IMR-90 (cell line): Measurements from ENCODE around the gene C20orf144. TPM values are rescaled to one million over a fixed set of nuclear protein-coding genes. Genes with fewer than 3 reads are reported as not detected.

Source experiments
- ATAC-seq: fragments of 200-7000 bp; cut with Tn5 transposase; 2 replicates; pipeline ENCODE4 v1.9.1; 2020; ENCODE audit warnings: low read depth, mild to moderate bottlenecking, moderate library complexity
- BruUV-seq: library from RNA; stranded (reverse); fragments of 400-500 nt; replicated peaks from 2 replicates; lab custom pipeline; 2021; lab: Mats Ljungman, UMichigan
- CTCF ChIA-PET: fragments of 300-600 bp; formaldehyde crosslinking; extraction: SDS; loops from one replicate; lab custom pipeline; 2021; ENCODE audit warnings: antibody characterized with exemption; lab: Yijun Ruan, JAX
- POLR2A ChIA-PET: fragments of 300-600 bp; sonication (Branson Sonifier 250); formaldehyde crosslinking; loops from one replicate; lab custom pipeline; 2022; ENCODE audit warnings: antibody characterized with exemption; ENCODE audit not compliant: unreplicated experiment; lab: Charles Lee
- DNase-seq: peaks from one replicate; pipeline ENCODE4 v3.0.0; 2013
- H2AFZ ChIP-seq: replicated peaks from 2 replicates; pipeline ENCODE3; 2013; ENCODE audit warnings: low read length, mild to moderate bottlenecking; ENCODE audit not compliant: poor library complexity
- H2AK5ac ChIP-seq: 2 replicates; pipeline ENCODE4 v1.6.1; 2013; ENCODE audit warnings: low read depth, low read length, inconsistent platforms
- H2AK9ac ChIP-seq: replicated peaks from 2 replicates; pipeline ENCODE3; 2013; ENCODE audit warnings: mild to moderate bottlenecking, low read depth, low read length, moderate library complexity; ENCODE audit not compliant: poor library complexity
- H2BK120ac ChIP-seq: 2 replicates; pipeline ENCODE4 v1.6.1; 2013; ENCODE audit warnings: low read depth, low read length, inconsistent platforms
- H2BK15ac ChIP-seq: 3 replicates; pipeline ENCODE4 v1.6.1; 2013; ENCODE audit warnings: low read depth, low read length, inconsistent platforms
- H2BK20ac ChIP-seq: 2 replicates; pipeline ENCODE4 v1.6.1; 2013; ENCODE audit warnings: low read depth, mild to moderate bottlenecking, inconsistent platforms, low read length, moderate library complexity
- H2BK5ac ChIP-seq: 2 replicates; pipeline ENCODE4 v1.6.1; 2013; ENCODE audit warnings: mild to moderate bottlenecking, low read depth, low read length, inconsistent platforms; ENCODE audit not compliant: poor library complexity, severe bottlenecking
- H3K14ac ChIP-seq: replicated peaks from 2 replicates; pipeline ENCODE4 v1.6.1; 2013; ENCODE audit warnings: low read depth, low read length, inconsistent platforms
- H3K18ac ChIP-seq: 2 replicates; pipeline ENCODE4 v1.6.1; 2013; ENCODE audit warnings: low read depth, low read length, control low read depth
- H3K23ac ChIP-seq: 2 replicates; pipeline ENCODE4 v1.6.1; 2013; ENCODE audit warnings: low read depth, low read length, inconsistent platforms
- H3K27ac ChIP-seq: 2 replicates; pipeline ENCODE4 v1.5.1; 2013; ENCODE audit warnings: mild to moderate bottlenecking, control low read depth, low read length; ENCODE audit not compliant: insufficient read depth
- H3K27me3 ChIP-seq: 2 replicates; pipeline ENCODE4 v1.6.1; 2013; ENCODE audit warnings: low read length; ENCODE audit not compliant: control insufficient read depth, insufficient read depth
- H3K36me3 ChIP-seq: 2 replicates; pipeline ENCODE4 v1.6.1; 2013; ENCODE audit warnings: low read length, mixed read lengths; ENCODE audit not compliant: control insufficient read depth, insufficient read depth
- H3K4ac ChIP-seq: 2 replicates; pipeline ENCODE4 v1.6.1; 2013; ENCODE audit warnings: low read depth, low read length, inconsistent platforms
- H3K4me1 ChIP-seq: 2 replicates; pipeline ENCODE4 v1.6.1; 2013; ENCODE audit warnings: low read length, mixed read lengths; ENCODE audit not compliant: control insufficient read depth, insufficient read depth
- H3K4me2 ChIP-seq: 2 replicates; pipeline ENCODE4 v1.6.1; 2013; ENCODE audit warnings: low read depth, mild to moderate bottlenecking, control low read depth, low read length, moderate library complexity
- H3K4me3 ChIP-seq: 2 replicates; pipeline ENCODE4 v1.5.1; 2013; ENCODE audit warnings: low read depth, mild to moderate bottlenecking, control low read depth, low read length, moderate library complexity; ENCODE audit not compliant: insufficient read depth
- H3K56ac ChIP-seq: 2 replicates; pipeline ENCODE4 v1.6.1; 2013; ENCODE audit warnings: low read length, inconsistent platforms; ENCODE audit not compliant: insufficient read depth; ENCODE audit errors: extremely low read depth
- H3K79me1 ChIP-seq, 2 experiments: 2 replicates each; pipeline ENCODE4 v1.6.1; 2013; ENCODE audit warnings: low read length in 2 of 2, inconsistent platforms in 1 of 2, low read depth in 1 of 2
- H3K9ac ChIP-seq: 2 replicates; pipeline ENCODE4 v1.6.1; 2013; ENCODE audit warnings: low read depth, low read length, control low read depth
- H3K9me1 ChIP-seq: 2 replicates; pipeline ENCODE4 v1.6.1; 2013; ENCODE audit warnings: low read length, inconsistent platforms; ENCODE audit not compliant: insufficient read depth
- H3K9me3 ChIP-seq: 2 replicates; pipeline ENCODE4 v1.6.1; 2013; ENCODE audit warnings: low read length; ENCODE audit not compliant: control insufficient read depth, insufficient read depth
- H4K20me1 ChIP-seq: 2 replicates; pipeline ENCODE4 v1.6.1; 2013; ENCODE audit warnings: low read length, inconsistent platforms; ENCODE audit not compliant: insufficient read depth
- H4K5ac ChIP-seq: 2 replicates; pipeline ENCODE4 v1.6.1; 2013; ENCODE audit warnings: mild to moderate bottlenecking, low read depth, low read length, control low read depth
- H4K8ac ChIP-seq, 2 experiments: 2 replicates each; pipeline ENCODE4 v1.6.1; 2013; ENCODE audit warnings: low read depth in 2 of 2, low read length in 2 of 2, control low read depth in 1 of 2, inconsistent platforms in 1 of 2
- H4K91ac ChIP-seq: 2 replicates; pipeline ENCODE4 v1.6.1; 2013; ENCODE audit warnings: low read depth, low read length, inconsistent platforms; ENCODE audit not compliant: insufficient read depth
- BHLHE40 ChIP-seq: fragments of 150-350 bp; IDR thresholded peaks from 2 replicates; pipeline ENCODE4 v1.6.1; 2016; ENCODE audit warnings: mild to moderate bottlenecking, low read depth, low read length
- CTCF ChIP-seq: conservative IDR thresholded peaks from 2 replicates; pipeline ENCODE4 v1.5.1; 2012; ENCODE audit warnings: mild to moderate bottlenecking, low read depth, low read length, improper control_type of control experiment
- MAFK ChIP-seq: IDR thresholded peaks from 2 replicates; pipeline ENCODE4 v1.6.1; 2012; ENCODE audit warnings: low read depth, low read length, improper control_type of control experiment
- MAZ ChIP-seq: IDR thresholded peaks from 2 replicates; pipeline ENCODE4 v1.6.1; 2012; ENCODE audit warnings: low read depth, mild to moderate bottlenecking, low read length, improper control_type of control experiment, moderate library complexity, borderline replicate concordance
- MXI1 ChIP-seq: IDR thresholded peaks from 2 replicates; pipeline ENCODE4 v1.6.1; 2012; ENCODE audit warnings: low read depth, mild to moderate bottlenecking, low read length, moderate library complexity, borderline replicate concordance
- RAD21 ChIP-seq: IDR thresholded peaks from 2 replicates; pipeline ENCODE4 v1.6.1; 2012; ENCODE audit warnings: low read length, improper control_type of control experiment
- RCOR1 ChIP-seq: IDR thresholded peaks from 2 replicates; pipeline ENCODE4 v1.6.1; 2012; ENCODE audit warnings: mild to moderate bottlenecking, low read length, improper control_type of control experiment; ENCODE audit not compliant: insufficient replicate concordance
- SMC3 ChIP-seq: fragments of 150-350 bp; IDR thresholded peaks from 2 replicates; pipeline ENCODE4 v1.6.1; 2016; ENCODE audit warnings: low read depth, mild to moderate bottlenecking, antibody characterized with exemption, low read length, moderate library complexity
- WGBS, 2 experiments: methylation state at CpG; one replicate each; pipeline versions ENCODE4 v1.1.5 to v1.1.7; 2013; ENCODE audit warnings: missing lambda C conversion rate in 2 of 2; ENCODE audit not compliant: insufficient read length in 1 of 2; ENCODE audit errors: extremely low coverage in 2 of 2; 5-methylcytosine and 5-hydroxymethylcytosine counted together
- dilution Hi-C: fragments of 300-500 bp; cut with HindIII; formaldehyde crosslinking; loops from one replicate; pipeline ENCODE4 v1.14.3; 2018; ENCODE audit warnings: low sequenced_read_pairs; ENCODE audit not compliant: unreplicated experiment
- in situ Hi-C: fragments of 300-500 bp; cut with MboI; formaldehyde crosslinking; loops from 3 replicates; pipeline ENCODE4 v1.14.3; 2019; ENCODE audit warnings: low sequenced_read_pairs, inconsistent platforms, mixed read lengths
- intact Hi-C: fragments of 100-400 bp; cut with micrococcal nuclease; formaldehyde crosslinking; loops from 2 replicates; pipeline ENCODE4 v1.10.0; 2022
- polyA plus RNA-seq, 3 experiments: library from polyadenylated mRNA; depleted of rRNA; stranded (reverse); fragments of >200 nt; gene quantifications; 2 replicates each; pipeline ENCODE4 v1.2.3, GENCODE V29; 2012; ENCODE audit warnings: low replicate concordance in 1 of 3
- total RNA-seq: library from RNA; depleted of rRNA; stranded (reverse); fragments of >200 nt; gene quantifications from 2 replicates; pipeline ENCODE4 v1.2.3, GENCODE V29; 2012

The C20orf144 gene
- total and polyA plus RNA-seq, 2 of the 4 experiments (the other 2 are of a cell fraction): under 0.01 to 0.19 TPM

GRCh38 chr20:33666293-33667244 is 4.4 kb downstream of the C20orf144 start, which contains the start of gene ACTL10:
ACTL10 (plus strand) TSS chr20:33666943; CDS start chr20:33667498, 555 bp downstream.
- Histone ChIP-seq H3K79me1 (peaks cover 10 to 67% of the 10 kb centered on the region in 2 experiments; a peak in 3 of 4 replicates), H3K4me2 (peak within 1 kb of the TSS; percentile 55), H3K36me3 (peaks cover 13% of the 10 kb centered on the region), H3K4me1 (peaks cover 19% of the 10 kb centered on the region), H2BK120ac (no peak within 1 kb of the TSS), H3K27me3 (no peaks in the 10 kb centered on the region), H3K4ac (peak within 1 kb of the TSS; percentile 65), H3K9me3 (no peaks in the 10 kb centered on the region), H2BK20ac (peak within 1 kb of the TSS; percentile 9; the same call in 1 of the 2 replicates), H4K91ac (peak within 1 kb of the TSS; percentile 64), H3K18ac (peak within 1 kb of the TSS; percentile 17; the same call in 1 of the 2 replicates), H2AFZ (peak within 1 kb of the TSS; percentile 87), H2BK15ac (no peak within 1 kb of the TSS), H2AK9ac (peak within 1 kb of the TSS; percentile 81), H3K14ac (peak within 1 kb of the TSS; percentile 53; the same call in 1 of the 2 replicates), H3K27ac (peak within 1 kb of the TSS; percentile 63), H3K9ac (peak within 1 kb of the TSS; percentile 47), H4K20me1 (0 out of 2 replicates have a peak, but pooled peaks cover 5% of the 10 kb centered on the region), H2BK5ac (peak within 1 kb of the TSS; percentile 31), H2AK5ac (peak within 1 kb of the TSS; percentile 52), H4K5ac (peak within 1 kb of the TSS; percentile 46), H3K9me1 (peaks cover 26% of the 10 kb centered on the region), H3K56ac (peak within 1 kb of the TSS; percentile 22; the same call in 1 of the 2 replicates), H4K8ac (peak within 1 kb of the TSS; percentile 63 to 85), H3K23ac (peak within 1 kb of the TSS; percentile 46; the same call in 1 of the 2 replicates), H3K4me3 (peak within 1 kb of the TSS; percentile 29)
- peak; percentile 13; the same call in 1 of the 2 replicates for TF ChIP-seq MAZ
- TF ChIP-seq BHLHE40: no peak
- peak; percentile 62; the same call in 1 of the 2 replicates for TF ChIP-seq MXI1
- no peak for TF ChIP-seq MAFK
- peak; percentile 31 for TF ChIP-seq RAD21
- TF ChIP-seq RCOR1: peak; percentile 31
- peak; percentile 53 for TF ChIP-seq CTCF
- TF ChIP-seq SMC3: peak; percentile 41
- intact Hi-C loops: loop anchor here (1.0 to 10.0 kb wide), 3 partner anchors 66 to 463 kb away; partner anchors contain the start of genes CHMP4B and ZNF341
- DNase-seq (peak; percentile 96), ATAC-seq (peak; percentile 77)
- ChIA-PET POLR2A (interaction anchor here (1.0 kb wide), 1 partner anchor 54 kb away, joined by 3 read pairs; no protein-coding TSS in a partner anchor), CTCF (interaction anchor here (0.6 kb wide), 1 partner anchor 14 kb away, joined by 6 read pairs; no protein-coding TSS in a partner anchor)
- dilution Hi-C loops: no loop called here
- BruUV-seq: no TSS peak
- 23% methylated on average over 21 of the region's 50 CpGs; no CpG with 5 or more reads in 1 of the 2 experiments for WGBS, 2 experiments
- in situ Hi-C loops: no loop called here
